Thoracic aorta (tissue), 2 donors: ENCODE data around the gene CLDN7. TPM values are rescaled to one million over a fixed set of nuclear protein-coding genes. Genes with fewer than 3 reads are reported as not detected.

ENCODE experiments used
- ATAC-seq: fragments of 150-250 bp; one replicate; pipeline ENCODE4 v1.8.0; 2017; ENCODE audit warnings: low read depth; ENCODE audit not compliant: insufficient number of reproducible peaks, low FRiP score
- DNase-seq: peaks from one replicate; pipeline ENCODE4 v3.0.0-alpha.2; 2020; ENCODE audit warnings: low spot score
- H3K27ac ChIP-seq, 2 donors: fragments of 200-600 bp; sonication (generic); 1 replicate in 1 of 2; 2 replicates in 1 of 2; pipeline ENCODE4 v1.5.1; 2016; ENCODE audit warnings: mild to moderate bottlenecking in 2 of 2, moderate library complexity in 2 of 2
- H3K27me3 ChIP-seq: fragments of 200-600 bp; sonication (generic); replicated peaks from 2 replicates; pipeline ENCODE4 v1.6.0; 2016; ENCODE audit warnings: mild to moderate bottlenecking; ENCODE audit not compliant: insufficient read depth
- H3K36me3 ChIP-seq: fragments of 200-600 bp; sonication (generic); one replicate; pipeline ENCODE4 v1.5.1; 2016
- H3K4me1 ChIP-seq, 2 donors: fragments of 200-600 bp; sonication (generic); 1 replicate in 1 of 2; 2 replicates in 1 of 2; pipeline versions ENCODE4 v1.5.1 to v1.6.0; 2016; ENCODE audit warnings: low read depth in 2 of 2, mild to moderate bottlenecking in 1 of 2; ENCODE audit not compliant: control insufficient read depth in 1 of 2
- H3K4me3 ChIP-seq: fragments of 200-600 bp; sonication (generic); 2 replicates; pipeline ENCODE4 v1.5.1; 2016; ENCODE audit warnings: mild to moderate bottlenecking
- H3K9me3 ChIP-seq: fragments of 200-600 bp; sonication (generic); 2 replicates; pipeline ENCODE4 v1.5.1; 2016
- CTCF ChIP-seq: fragments of 200-600 bp; sonication (generic); IDR thresholded peaks from one replicate; pipeline ENCODE4 v1.5.1; 2019; ENCODE audit warnings: antibody characterized with exemption
- total RNA-seq, 2 donors: library from RNA; depleted of rRNA; stranded (reverse); fragments of >200 nt; gene quantifications; one replicate each; pipeline versions ENCODE4 v1.1.0 to v1.2.3, GENCODE V29; 2016

CLDN7 gene
- total RNA-seq, 2 donors from 2014 or later = 0.41 TPM; not detected in 1

GRCh38 chr17:7224110-7224509 is 38.2 kb downstream of the CLDN7 start:
- Histone ChIP-seq H3K27me3 (no peaks in the 10 kb centered on the region), H3K36me3 (peaks cover 51% of the 10 kb centered on the region), H3K4me1 (peaks cover 4 to 21% of the 10 kb centered on the region in 2 donors), H3K4me3 (no peak overlapping the region), H3K9me3 (no peaks in the 10 kb centered on the region), H3K27ac (no peak overlapping the region)
- no peak for TF ChIP-seq CTCF
- ATAC-seq (no peak), DNase-seq (no peak)

GRCh38 chr17:7223375-7223774 is 38.9 kb downstream of the CLDN7 start:
- ATAC-seq = no peak
- H3K4me3 ChIP-seq = no peak overlapping the region
- H3K27ac ChIP-seq = no peak overlapping the region
- TF ChIP-seq CTCF = no peak
- peaks cover 44% of the 10 kb centered on the region for H3K36me3 ChIP-seq
- no peaks in the 10 kb centered on the region for H3K27me3 ChIP-seq
- H3K9me3 ChIP-seq = no peaks in the 10 kb centered on the region
- H3K4me1 ChIP-seq = peaks cover 5 to 28% of the 10 kb centered on the region in 2 donors
- DNase-seq = no peak

GRCh38 chr17:7222972-7223292 is 39.3 kb downstream of the CLDN7 start:
- H3K27me3 ChIP-seq = no peaks in the 10 kb centered on the region
- no peak overlapping the region for H3K4me3 ChIP-seq
- peaks cover 9 to 33% of the 10 kb centered on the region in 2 donors for H3K4me1 ChIP-seq
- H3K9me3 ChIP-seq = no peaks in the 10 kb centered on the region
- peaks cover 40% of the 10 kb centered on the region for H3K36me3 ChIP-seq
- ATAC-seq (no peak), DNase-seq (no peak)
- H3K27ac ChIP-seq = no peak overlapping the region
- no peak for TF ChIP-seq CTCF

- Histone ChIP-seq H3K27ac (no peak overlapping the region), H3K4me3 (no peak overlapping the region), H3K4me1 (peaks cover 12 to 37% of the 10 kb centered on the region in 2 donors), H3K36me3 (peaks cover 36% of the 10 kb centered on the region), H3K9me3 (no peaks in the 10 kb centered on the region), H3K27me3 (no peaks in the 10 kb centered on the region)
- ATAC-seq (no peak), DNase-seq (no peak)
- no peak for TF ChIP-seq CTCF
Measured at GRCh38 chr17:7222093-7222971, 39.9 kb downstream of the CLDN7 start.

GRCh38 chr17:7221278-7222092 is 40.8 kb downstream of the CLDN7 start:
- TF ChIP-seq CTCF = no peak
- Histone ChIP-seq H3K27ac (no peak overlapping the region), H3K9me3 (no peaks in the 10 kb centered on the region), H3K4me1 (peaks cover 18 to 42% of the 10 kb centered on the region in 2 donors), H3K27me3 (no peaks in the 10 kb centered on the region), H3K4me3 (no peak overlapping the region), H3K36me3 (peaks cover 28% of the 10 kb centered on the region)
- DNase-seq (no peak), ATAC-seq (no peak)
